ENCODE measurements around the gene SEMA3B. TPM values are rescaled to one million over a fixed set of nuclear protein-coding genes. Genes with fewer than 3 reads are reported as not detected.

The SEMA3B gene
- polyA plus RNA-seq, 1 donor (not counting 4 experiments of a cell fraction or from before 2014, with no cell fraction given) = 0.58 TPM

- TF ChIP-seq EZH2 (IDR thresholded peaks at IDR 0.05; ENCODE audit: low read length) = no peak
- TF ChIP-seq CTCF (optimal IDR thresholded peaks at IDR 0.05 in 1 of 3, IDR thresholded peaks at IDR 0.05 in 1 of 3, conservative IDR thresholded peaks at IDR 0.05 in 1 of 3; ENCODE audit: extremely low read depth in 1 of 3, insufficient read depth in 2 of 3, low read length in 3 of 3) = no peak
- Histone ChIP-seq H3K4me3 (ENCODE audit: control insufficient read depth in 2 of 3, extremely low read depth in 1 of 3, insufficient read depth in 2 of 3, low read depth in 1 of 3, low read length in 3 of 3) (no peak overlapping the region), H3K36me3 (ENCODE audit: control insufficient read depth in 2 of 2, extremely low read depth in 1 of 2, insufficient read depth in 2 of 2, low read length in 2 of 2) (peaks cover 11 to 20% of the 10 kb centered on the region in 2 experiments), H3K27ac (ENCODE audit: control insufficient read depth, insufficient read depth, low read length) (no peak overlapping the region), H3K79me2 (ENCODE audit: control insufficient read depth, insufficient read depth, low read length) (peaks cover 19% of the 10 kb centered on the region), H3K27me3 (ENCODE audit: control insufficient read depth, extremely low read depth, insufficient read depth, low read length) (no peaks in the 10 kb centered on the region), H3K9me3 (ENCODE audit: control insufficient read depth, low read depth, low read length) (no peaks in the 10 kb centered on the region), H4K20me1 (ENCODE audit: control insufficient read depth, extremely low read depth, insufficient read depth, low read length) (no peaks in the 10 kb centered on the region), H3K4me2 (ENCODE audit: control insufficient read depth, extremely low read depth, insufficient read depth, low read depth, low read length) (no peak overlapping the region), H3K4me1 (ENCODE audit: control insufficient read depth, extremely low read depth, insufficient read depth, low read length) (peaks cover 45% of the 10 kb centered on the region), H3K9me1 (ENCODE audit: control insufficient read depth, extremely low read depth, insufficient read depth, low read length) (peaks cover 7% of the 10 kb centered on the region), H3K9ac (ENCODE audit: control insufficient read depth, extremely low read depth, insufficient read depth, low read length) (no peak overlapping the region), H2AFZ (ENCODE audit: control insufficient read depth, low read length) (no peak overlapping the region)
- DNase-seq (ENCODE audit: low read depth, low spot score) (no peak), FAIRE-seq (no peak)
- dilution Hi-C loops (cut with MboI; ENCODE audit: extremely low pct_ligation_motif_present, low sequenced_read_pairs) = no loop called here
These were observed 45.4 kb downstream of the SEMA3B start for GRCh38 chr3:50314342-50314741.

GRCh38 chr3:50314816-50315215 lies 45.9 kb downstream of the SEMA3B start:
- Histone ChIP-seq H3K4me1 (ENCODE audit: control insufficient read depth, extremely low read depth, insufficient read depth, low read length) (peaks cover 42% of the 10 kb centered on the region), H3K4me2 (ENCODE audit: control insufficient read depth, extremely low read depth, insufficient read depth, low read depth, low read length) (no peak overlapping the region)

More at GRCh38 chr3:50314816-50315215, 45.9 kb downstream of the SEMA3B start:
- DNase-seq (ENCODE audit: low read depth, low spot score) = no peak
- peaks cover 7% of the 10 kb centered on the region for H3K9me1 ChIP-seq (ENCODE audit: control insufficient read depth, extremely low read depth, insufficient read depth, low read length)
- H3K27me3 ChIP-seq (ENCODE audit: control insufficient read depth, extremely low read depth, insufficient read depth, low read length) = no peaks in the 10 kb centered on the region
- no peak overlapping the region for H3K9ac ChIP-seq (ENCODE audit: control insufficient read depth, extremely low read depth, insufficient read depth, low read length)
- H3K4me3 ChIP-seq (ENCODE audit: control insufficient read depth in 2 of 3, extremely low read depth in 1 of 3, insufficient read depth in 2 of 3, low read depth in 1 of 3, low read length in 3 of 3) = no peak overlapping the region
- H3K36me3 ChIP-seq (ENCODE audit: control insufficient read depth in 2 of 2, extremely low read depth in 1 of 2, insufficient read depth in 2 of 2, low read length in 2 of 2) = peaks cover 12 to 25% of the 10 kb centered on the region in 2 experiments
- FAIRE-seq = no peak
- peaks cover 24% of the 10 kb centered on the region for H3K79me2 ChIP-seq (ENCODE audit: control insufficient read depth, insufficient read depth, low read length)
- H3K27ac ChIP-seq (ENCODE audit: control insufficient read depth, insufficient read depth, low read length) = no peak overlapping the region
- TF ChIP-seq CTCF (optimal IDR thresholded peaks at IDR 0.05 in 1 of 3, IDR thresholded peaks at IDR 0.05 in 1 of 3, conservative IDR thresholded peaks at IDR 0.05 in 1 of 3; ENCODE audit: extremely low read depth in 1 of 3, insufficient read depth in 2 of 3, low read length in 3 of 3) = no peak
- TF ChIP-seq EZH2 (IDR thresholded peaks at IDR 0.05; ENCODE audit: low read length) = no peak
- no peaks in the 10 kb centered on the region for H3K9me3 ChIP-seq (ENCODE audit: control insufficient read depth, low read depth, low read length)
- no peak overlapping the region for H2AFZ ChIP-seq (ENCODE audit: control insufficient read depth, low read length)
- H4K20me1 ChIP-seq (ENCODE audit: control insufficient read depth, extremely low read depth, insufficient read depth, low read length) = no peaks in the 10 kb centered on the region
- dilution Hi-C loops (cut with MboI; ENCODE audit: extremely low pct_ligation_motif_present, low sequenced_read_pairs) = no loop called here

Data from keratinocyte (primary cell).